Measurements from ENCODE around the gene EDRF1.

EDRF1 gene

DNA sequence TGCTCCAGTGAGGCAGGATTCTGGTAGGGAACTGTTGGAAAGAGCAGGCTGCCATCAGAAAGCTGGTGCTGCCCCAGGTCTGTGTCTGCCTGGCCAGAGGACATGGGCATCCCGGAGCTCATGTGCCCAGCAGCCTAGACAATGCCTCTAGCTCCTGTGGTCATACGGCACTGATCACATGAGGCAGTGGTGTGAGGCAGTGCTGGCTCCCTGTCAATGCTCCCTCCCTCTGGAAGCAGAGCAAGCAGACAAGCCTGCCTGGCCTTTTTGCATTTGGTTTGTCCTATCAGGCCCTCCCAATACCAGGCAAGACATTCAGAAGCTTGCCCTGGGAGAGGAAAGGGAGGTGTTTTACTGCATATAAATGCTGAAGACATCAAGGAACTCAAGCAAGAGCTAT is 75.6 kb downstream of the EDRF1 start:
- DNase-seq = no peak

DNA sequence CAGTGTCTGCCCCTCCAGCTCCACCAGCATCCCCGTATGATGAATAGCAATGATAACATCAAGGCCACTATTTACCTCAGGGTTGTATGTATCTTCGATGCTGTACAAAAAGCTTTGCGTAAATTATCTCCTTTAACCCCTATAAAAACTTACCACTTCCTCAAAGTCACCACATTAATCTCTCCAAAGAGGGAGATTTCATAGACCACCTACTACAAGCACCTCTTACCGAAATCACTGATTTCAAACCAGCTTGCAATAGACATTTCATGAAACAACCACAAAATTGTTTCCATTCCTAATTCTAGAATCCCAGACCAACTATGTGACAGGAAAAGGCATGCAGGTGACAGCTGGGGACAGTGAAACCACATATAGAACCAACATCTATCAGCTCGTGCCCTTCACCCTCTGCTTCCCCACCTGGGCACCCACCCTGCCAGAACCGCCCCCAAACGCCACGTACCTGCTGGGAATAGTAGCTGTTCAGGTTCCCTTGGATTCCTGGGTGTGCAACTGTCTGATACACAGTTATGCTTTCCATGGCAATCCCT is 76.2 kb downstream of the EDRF1 start:
- no peak for DNase-seq

DNA sequence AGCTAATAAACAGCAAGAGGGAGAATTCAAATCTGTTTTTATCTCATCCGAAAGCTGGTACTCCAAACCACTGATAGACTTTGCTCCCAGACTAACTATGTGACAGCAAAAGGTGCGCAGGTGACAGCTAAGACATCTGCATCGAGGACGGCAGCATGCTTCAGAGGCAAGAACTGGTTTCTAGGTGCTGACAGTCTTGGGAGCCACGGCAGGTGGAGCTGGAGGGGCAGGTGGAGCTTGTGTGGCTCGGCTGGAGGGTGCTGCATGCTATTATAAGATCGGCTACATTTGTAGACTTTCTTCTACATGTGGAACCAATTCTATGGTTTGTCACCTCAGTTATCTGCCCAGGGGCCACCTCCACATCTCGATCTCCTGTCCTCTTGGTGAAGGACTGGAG is 77.9 kb downstream of the EDRF1 start:
- no peak for DNase-seq

DNA sequence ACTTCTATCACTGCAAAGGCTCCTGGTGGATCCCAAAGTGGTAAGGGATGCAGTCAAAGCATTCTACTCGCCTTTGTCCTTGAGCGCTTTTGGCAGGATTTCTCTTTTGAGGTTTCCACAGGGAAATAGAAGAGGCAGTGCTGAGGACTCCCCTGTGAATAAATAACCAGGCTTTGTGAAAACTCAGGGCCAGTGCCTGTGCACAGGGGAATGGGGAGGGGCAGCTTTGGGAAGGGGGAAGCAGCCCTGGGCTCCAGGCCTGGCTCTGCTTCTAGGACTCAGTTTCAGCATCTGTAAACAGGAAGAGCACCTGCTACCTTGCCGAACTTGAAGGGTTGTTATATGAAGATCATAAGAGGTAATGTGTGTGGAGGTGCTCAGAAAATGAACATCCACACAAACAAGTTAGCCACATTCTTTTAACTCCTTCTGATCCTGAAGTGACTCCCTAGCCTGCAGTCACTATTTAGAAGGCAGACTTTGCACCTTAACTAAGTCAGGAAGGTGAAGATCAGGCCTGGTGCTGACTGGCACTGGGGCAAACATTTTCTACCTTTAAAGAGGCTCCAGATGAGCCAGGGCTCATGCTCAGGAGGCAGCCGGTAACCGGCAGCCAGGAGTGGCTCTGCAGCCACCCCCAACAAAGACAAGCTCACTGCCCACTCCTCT is 78.6 kb downstream of the EDRF1 start:
- no peak for DNase-seq

DNA sequence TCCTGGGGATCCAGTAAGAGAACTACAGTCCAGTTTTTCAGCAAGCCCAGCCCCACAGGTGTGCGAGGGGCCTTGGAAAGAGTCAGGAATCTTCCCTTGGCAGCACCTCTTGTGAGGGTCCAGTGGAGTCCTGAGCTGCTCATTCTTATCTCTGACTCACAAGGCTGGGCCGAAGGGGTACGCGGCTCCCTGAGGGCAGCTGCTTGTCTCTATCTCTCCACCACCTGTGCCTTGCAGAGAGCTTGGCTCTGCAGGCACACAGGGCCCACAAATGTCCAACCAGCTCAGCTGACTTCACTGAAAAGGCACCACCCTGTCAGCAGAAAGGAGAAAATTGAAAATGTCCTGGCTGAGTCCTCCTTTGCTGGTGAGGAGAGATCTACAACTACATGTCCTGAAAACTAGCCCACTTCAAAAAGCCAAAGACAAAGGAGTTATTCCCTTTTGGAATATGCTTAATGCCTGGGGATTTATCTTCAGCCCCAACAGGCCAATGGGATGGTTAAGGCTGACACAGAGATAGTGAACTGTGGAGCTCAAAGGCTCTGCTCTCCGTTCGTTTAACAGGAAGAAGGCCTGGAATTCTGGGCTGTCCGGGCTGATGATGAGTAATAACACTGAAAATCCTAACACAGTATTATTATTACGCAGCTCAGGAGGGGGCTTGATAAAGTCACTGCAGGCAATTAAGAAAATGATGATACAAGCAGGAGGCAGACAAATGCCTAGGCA is 80.1 kb downstream of the EDRF1 start:
- no peak for DNase-seq

DNA sequence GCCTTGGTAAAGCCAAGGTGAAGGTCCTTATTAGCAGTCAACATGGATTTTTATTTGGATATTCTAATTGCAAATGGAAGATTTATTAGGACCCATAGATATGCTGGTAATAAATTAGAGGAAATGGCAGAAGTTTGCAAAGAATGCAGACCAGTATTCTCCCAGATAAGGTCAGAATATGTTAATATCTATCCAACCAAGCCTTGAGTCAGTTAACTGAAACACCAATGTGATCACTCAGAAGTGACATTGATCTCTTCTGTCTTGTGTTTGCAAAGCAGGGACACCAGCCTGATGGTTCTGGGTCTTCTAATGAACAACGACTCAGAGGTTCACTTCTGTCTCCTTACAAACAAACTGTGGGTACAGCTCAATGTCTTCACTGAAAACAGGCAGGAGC is 82.1 kb downstream of the EDRF1 start:
- no peak for DNase-seq

DNA sequence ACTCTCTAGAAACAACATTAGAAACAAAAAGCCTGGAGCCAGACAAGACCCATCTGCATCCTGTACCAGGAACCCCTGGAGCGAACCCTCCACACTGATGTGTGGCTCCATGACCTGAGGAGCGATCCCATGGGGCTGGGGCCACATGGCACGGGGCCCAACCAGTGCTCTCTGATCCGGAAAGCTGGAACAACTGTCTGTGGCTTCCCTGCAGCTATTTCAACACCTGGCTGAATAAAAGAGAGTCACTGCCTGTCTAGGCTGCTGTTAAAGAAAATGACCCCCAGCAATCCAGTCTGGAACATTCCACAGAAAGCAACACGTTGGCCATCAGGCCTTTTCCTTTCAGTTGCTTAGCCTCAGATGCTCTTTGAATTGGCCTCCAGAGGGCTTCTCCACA is 82.6 kb downstream of the EDRF1 start:
- DNase-seq = no peak

DNA sequence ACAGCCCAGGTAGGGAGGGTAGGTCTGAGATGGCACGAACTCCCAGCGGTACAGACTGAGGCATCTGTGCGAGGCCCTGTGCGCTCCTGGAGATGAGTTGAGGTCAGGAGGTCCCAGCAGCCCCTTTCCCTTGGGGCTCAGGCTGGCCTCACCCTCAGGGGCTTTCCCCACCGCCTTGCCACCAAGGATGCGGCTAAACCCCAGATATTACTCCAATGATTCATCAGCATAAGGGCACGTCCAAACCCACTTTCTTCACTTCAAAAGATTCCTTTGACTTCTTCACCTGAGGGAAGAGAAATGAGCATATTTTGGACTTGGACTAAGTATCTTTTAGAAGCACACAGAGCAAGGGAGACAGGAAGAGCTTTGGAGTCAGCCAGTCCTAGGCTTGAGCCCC is 83.2 kb downstream of the EDRF1 start:
- DNase-seq = no peak

DNA sequence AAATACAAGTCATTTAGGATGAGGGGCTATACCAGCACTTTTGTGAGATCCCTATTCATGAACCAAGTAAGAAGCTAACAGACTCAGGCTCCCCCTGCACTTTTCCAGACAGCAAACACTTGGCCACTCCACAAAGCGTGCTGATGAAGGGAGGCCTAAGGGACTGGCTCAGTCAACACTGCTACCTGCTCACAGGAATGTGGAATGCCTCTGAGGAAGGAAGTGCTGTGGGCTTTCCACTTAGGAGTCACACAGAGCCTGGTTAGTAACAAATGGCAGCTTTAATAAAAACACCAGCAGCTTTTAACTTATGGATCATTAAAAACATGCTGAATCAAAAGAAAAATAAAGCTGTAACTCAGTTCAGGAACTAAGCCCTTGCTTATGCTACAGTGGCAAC is 88.5 kb downstream of the EDRF1 start:
- DNase-seq = no peak

DNA sequence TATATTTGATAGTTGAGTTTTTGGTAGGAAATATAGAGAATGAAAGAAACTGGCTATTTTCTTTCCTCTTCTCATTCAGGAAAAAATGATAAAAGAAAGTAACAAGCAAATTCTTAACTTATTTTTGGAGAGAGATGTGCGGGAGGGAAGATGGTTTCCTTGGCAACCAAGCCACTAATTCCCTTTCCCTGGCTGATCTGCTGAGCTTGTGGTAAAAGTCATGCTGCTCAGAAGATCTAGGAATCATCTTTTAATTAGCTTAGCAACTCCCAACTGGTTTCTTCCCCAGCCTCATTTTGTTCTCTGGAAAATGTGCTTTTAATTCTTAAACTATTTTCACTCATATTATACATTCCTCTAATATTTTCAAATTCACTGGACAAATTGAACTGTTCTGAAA is 91.7 kb downstream of the EDRF1 start:
- no peak for DNase-seq

DNA sequence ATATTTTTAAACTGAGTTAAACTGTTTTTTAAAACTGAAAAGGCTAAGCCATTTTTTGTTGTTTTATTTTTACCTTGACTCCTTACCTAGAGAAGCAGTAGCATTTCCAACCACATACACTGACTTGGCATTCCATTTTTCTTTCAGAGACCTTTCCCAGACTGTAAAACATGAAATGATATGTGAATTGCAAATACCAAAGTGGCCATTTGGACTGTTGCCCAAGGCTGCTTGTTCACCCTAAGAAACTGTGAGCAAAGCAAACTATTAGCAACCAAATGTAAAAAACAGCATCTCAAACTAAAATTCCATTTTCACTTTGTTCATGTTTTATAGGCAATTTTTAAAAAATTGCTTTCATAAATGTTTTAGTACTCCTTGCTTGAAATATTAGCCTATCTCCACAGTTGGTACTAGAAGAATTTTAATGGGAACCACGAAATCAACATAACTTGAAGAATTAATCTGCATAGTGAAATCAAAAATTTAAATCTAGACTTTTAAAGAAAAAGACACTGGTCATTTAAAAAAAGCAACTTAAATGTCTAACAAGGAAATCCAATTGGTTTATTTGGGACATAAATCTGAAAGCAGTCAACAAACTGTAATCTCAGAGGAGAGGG is 92.7 kb downstream of the EDRF1 start:
- no peak for DNase-seq

All from stimulated activated CD4-positive, alpha-beta T cell treated with anti-CD3 and anti-CD28 coated beads, Interleukin-1b, Interleukin-23, amount 100 ng/mL, for 48 hours (primary cell).